Glutamatergic neuron (in vitro differentiated cells): ENCODE measurements around the gene DMBT1. TPM values are rescaled to one million over a fixed set of nuclear protein-coding genes. Genes with fewer than 3 reads are reported as not detected.

Source experiments
- DNase-seq: peaks from one replicate; pipeline ENCODE4 v3.0.0; 2022
- H3K27ac Mint-ChIP-seq: one replicate; pipeline ENCODE4 v1.8.0; 2020; ENCODE audit warnings: mild to moderate bottlenecking, mixed read lengths, inconsistent platforms; ENCODE audit not compliant: unreplicated experiment
- H3K27me3 Mint-ChIP-seq: one replicate; pipeline ENCODE4 v1.8.0; 2020; ENCODE audit warnings: mild to moderate bottlenecking, moderate library complexity, mixed read lengths, inconsistent platforms; ENCODE audit not compliant: unreplicated experiment
- H3K36me3 Mint-ChIP-seq: one replicate; pipeline ENCODE4 v1.8.0; 2020; ENCODE audit warnings: mild to moderate bottlenecking, mixed read lengths, inconsistent platforms; ENCODE audit not compliant: unreplicated experiment
- H3K4me1 Mint-ChIP-seq: one replicate; pipeline ENCODE4 v1.8.0; 2020; ENCODE audit warnings: mild to moderate bottlenecking, low read depth, mixed read lengths, inconsistent platforms; ENCODE audit not compliant: unreplicated experiment
- H3K4me3 Mint-ChIP-seq: one replicate; pipeline ENCODE4 v1.8.0; 2020; ENCODE audit warnings: mild to moderate bottlenecking, mixed read lengths, inconsistent platforms; ENCODE audit not compliant: unreplicated experiment
- H3K9me3 Mint-ChIP-seq: one replicate; pipeline ENCODE4 v1.8.0; 2020; ENCODE audit warnings: mild to moderate bottlenecking, moderate library complexity, mixed read lengths, inconsistent platforms; ENCODE audit not compliant: unreplicated experiment
- CTCF ChIP-seq: fragments of 200-600 bp; sonication (generic); IDR thresholded peaks from one replicate; pipeline ENCODE4 v1.5.0; 2021; ENCODE audit not compliant: partially characterized antibody, unreplicated experiment
- total RNA-seq: library from RNA; stranded (reverse); fragmentation: NEBNext Ultra II Directional; extraction: Animal tissue kit (Norgen Biotek cat#: 25700); gene quantifications from one replicate; pipeline ENCODE4 v1.2.1, GENCODE V29; 2021; ENCODE audit not compliant: unreplicated experiment

DMBT1 gene
- total RNA-seq, 1 donor from 2014 or later, result 0.17 TPM

GRCh38 chr10:122587098-122587760 lies 26.7 kb downstream of the DMBT1 start:
- Mint-ChIP-seq H3K9me3 (no peaks in the 10 kb centered on the region), H3K4me3 (no peak overlapping the region), H3K27me3 (peaks cover 4% of the 10 kb centered on the region), H3K27ac (no peak overlapping the region), H3K36me3 (no peaks in the 10 kb centered on the region), H3K4me1 (no peaks in the 10 kb centered on the region)
- DNase-seq, result no peak
- no peak for TF ChIP-seq CTCF

- H3K27ac Mint-ChIP-seq, result no peak overlapping the region
- no peak for TF ChIP-seq CTCF
- H3K4me3 Mint-ChIP-seq, result no peak overlapping the region
- no peak for DNase-seq
- no peaks in the 10 kb centered on the region for H3K4me1 Mint-ChIP-seq
- H3K9me3 Mint-ChIP-seq, result no peaks in the 10 kb centered on the region
- H3K36me3 Mint-ChIP-seq, result no peaks in the 10 kb centered on the region
- peaks cover 7% of the 10 kb centered on the region for H3K27me3 Mint-ChIP-seq
Observed at GRCh38 chr10:122588381-122588780, 27.8 kb downstream of the DMBT1 start.

GRCh38 chr10:122590153-122590552 lies 29.6 kb downstream of the DMBT1 start:
- Mint-ChIP-seq H3K27me3 (peaks cover 8% of the 10 kb centered on the region), H3K36me3 (no peaks in the 10 kb centered on the region), H3K27ac (no peak overlapping the region), H3K4me1 (no peaks in the 10 kb centered on the region), H3K4me3 (no peak overlapping the region), H3K9me3 (no peaks in the 10 kb centered on the region)
- TF ChIP-seq CTCF, result no peak
- no peak for DNase-seq

GRCh38 chr10:122591736-122592135 lies 31.2 kb downstream of the DMBT1 start:
- Mint-ChIP-seq H3K9me3 (no peaks in the 10 kb centered on the region), H3K27ac (no peak overlapping the region), H3K4me3 (no peak overlapping the region), H3K36me3 (no peaks in the 10 kb centered on the region), H3K27me3 (peaks cover 6% of the 10 kb centered on the region), H3K4me1 (no peaks in the 10 kb centered on the region)
- DNase-seq, result no peak
- TF ChIP-seq CTCF, result no peak

GRCh38 chr10:122592161-122592560 lies 31.6 kb downstream of the DMBT1 start:
- H3K27me3 Mint-ChIP-seq, result peaks cover 6% of the 10 kb centered on the region
- no peaks in the 10 kb centered on the region for H3K4me1 Mint-ChIP-seq
- TF ChIP-seq CTCF, result no peak
- no peaks in the 10 kb centered on the region for H3K36me3 Mint-ChIP-seq
- H3K4me3 Mint-ChIP-seq, result no peak overlapping the region
- no peak overlapping the region for H3K27ac Mint-ChIP-seq
- no peaks in the 10 kb centered on the region for H3K9me3 Mint-ChIP-seq
- DNase-seq, result no peak
